ENCODE results near the gene COL7A1.

COL7A1 gene

GRCh38 chr3:48591886-48592518 lies 3.1 kb downstream of the COL7A1 start:
- no peak for DNase-seq (ENCODE audit: low read depth)

- DNase-seq (ENCODE audit: low read depth), result no peak
Measured at GRCh38 chr3:48591436-48591835, 3.7 kb downstream of the COL7A1 start.

- DNase-seq (ENCODE audit: low read depth), result no peak
Measured at GRCh38 chr3:48588230-48588629, 6.9 kb downstream of the COL7A1 start.

- DNase-seq (ENCODE audit: low read depth), result no peak
Measured at GRCh38 chr3:48587686-48588085, 7.4 kb downstream of the COL7A1 start.

- DNase-seq (ENCODE audit: low read depth), result no peak
Measured at GRCh38 chr3:48585411-48585810, 9.7 kb downstream of the COL7A1 start.

GRCh38 chr3:48584836-48585235 lies 10.3 kb downstream of the COL7A1 start:
- DNase-seq (ENCODE audit: low read depth), result no peak

GRCh38 chr3:48581621-48582481 lies 13.3 kb downstream of the COL7A1 start:
- no peak for DNase-seq (ENCODE audit: low read depth)

GRCh38 chr3:48576647-48577046 lies 18.5 kb downstream of the COL7A1 start:
- DNase-seq (ENCODE audit: low read depth), result no peak

- no peak for DNase-seq (ENCODE audit: low read depth)
Measured at GRCh38 chr3:48575366-48575765, 19.8 kb downstream of the COL7A1 start.

GRCh38 chr3:48573973-48574585 lies 21.1 kb downstream of the COL7A1 start:
- DNase-seq (ENCODE audit: low read depth), result no peak

GRCh38 chr3:48572517-48572916 lies 22.6 kb downstream of the COL7A1 start:
- DNase-seq (ENCODE audit: low read depth), result no peak

- no peak for DNase-seq (ENCODE audit: low read depth)
Measured at GRCh38 chr3:48571938-48572337, 23.2 kb downstream of the COL7A1 start.

- no peak for DNase-seq (ENCODE audit: low read depth)
Measured at GRCh38 chr3:48569808-48570450, 25.2 kb downstream of the COL7A1 start.

GRCh38 chr3:48569400-48569799 lies 25.7 kb downstream of the COL7A1 start:
- DNase-seq (ENCODE audit: low read depth), result no peak

GRCh38 chr3:48568476-48568875 lies 26.7 kb downstream of the COL7A1 start:
- no peak for DNase-seq (ENCODE audit: low read depth)

GRCh38 chr3:48567500-48567899 lies 27.6 kb downstream of the COL7A1 start:
- no peak for DNase-seq (ENCODE audit: low read depth)

GRCh38 chr3:48567090-48567489 lies 28.0 kb downstream of the COL7A1 start:
- no peak for DNase-seq (ENCODE audit: low read depth)

GRCh38 chr3:48566401-48566760 lies 28.7 kb downstream of the COL7A1 start:
- no peak for DNase-seq (ENCODE audit: low read depth)

GRCh38 chr3:48565591-48566400 lies 29.3 kb downstream of the COL7A1 start:
- no peak for DNase-seq (ENCODE audit: low read depth)

GRCh38 chr3:48565186-48565585 lies 29.9 kb downstream of the COL7A1 start:
- DNase-seq (ENCODE audit: low read depth), result no peak

GRCh38 chr3:48564667-48565066 lies 30.5 kb downstream of the COL7A1 start:
- no peak for DNase-seq (ENCODE audit: low read depth)

GRCh38 chr3:48564022-48564421 lies 31.1 kb downstream of the COL7A1 start:
- peak; percentile 79 for DNase-seq (ENCODE audit: low read depth)

Measured in HS-27A (cell line).